H54 (cell line): Measurements from ENCODE around the gene ENHO.

Experiments used
- DNase-seq: peaks from one replicate; pipeline ENCODE4 v3.0.0; 2011; ENCODE audit warnings: low spot score, mixed read lengths; ENCODE audit not compliant: insufficient read length
- FAIRE-seq: peaks from 3 replicates; lab custom pipeline; 2011; peaks lifted over from hg19 to GRCh38; lab: Jason Lieb, UNC
- POLR2A ChIP-seq: IDR thresholded peaks from 2 replicates; pipeline ENCODE4 v1.6.1; 2011; ENCODE audit warnings: low read depth, mild to moderate bottlenecking, low read length

The ENHO gene

DNA sequence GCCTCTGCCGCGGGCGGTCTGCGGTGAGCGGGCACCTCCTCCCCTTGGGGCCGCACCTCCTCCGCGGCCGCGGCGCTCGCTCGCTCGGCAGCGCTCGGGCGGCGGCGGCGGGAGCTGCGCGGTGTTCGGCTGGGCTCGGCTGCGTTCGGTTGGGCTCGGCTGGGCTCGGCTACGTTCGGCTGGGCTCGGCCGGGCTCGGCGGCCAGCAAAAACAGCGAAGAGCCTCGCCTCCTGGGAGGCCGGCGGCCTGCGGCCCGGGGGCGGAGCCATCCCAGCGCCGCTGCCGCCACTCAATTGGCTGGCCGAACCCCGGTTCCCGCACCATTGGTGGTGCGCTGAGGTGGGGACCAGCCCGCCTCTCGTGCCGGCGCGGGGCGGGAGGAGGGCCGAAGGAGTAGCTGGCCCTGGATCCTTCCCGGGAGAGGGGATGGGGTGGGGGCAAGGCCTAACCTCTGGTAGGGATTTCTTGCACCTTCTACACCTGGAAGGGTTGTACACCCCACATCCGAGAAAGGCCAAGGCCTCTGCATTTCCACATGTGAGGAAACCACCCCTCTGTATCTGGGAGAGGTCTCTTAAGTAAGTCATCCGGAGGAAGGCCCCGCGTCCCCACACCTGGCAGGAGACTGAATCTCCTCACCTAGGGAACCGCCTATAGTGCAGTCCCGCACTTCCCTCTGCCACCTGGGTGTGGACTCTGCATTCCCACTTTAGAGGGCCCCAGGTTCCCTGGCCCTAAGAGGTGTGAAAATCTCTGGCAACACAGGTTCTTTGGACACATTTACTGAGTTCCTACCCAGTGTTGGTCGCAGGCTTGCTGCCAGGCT, at the start of gene ENHO:
Gene ENHO, minus strand, starts transcription at position 20 of the 827 bp plus-strand sequence. CDS start 1,295 bp downstream, outside the sequence.
- DNase-seq (peak; percentile 89), FAIRE-seq (no peak)
- no peak for TF ChIP-seq POLR2A

DNA sequence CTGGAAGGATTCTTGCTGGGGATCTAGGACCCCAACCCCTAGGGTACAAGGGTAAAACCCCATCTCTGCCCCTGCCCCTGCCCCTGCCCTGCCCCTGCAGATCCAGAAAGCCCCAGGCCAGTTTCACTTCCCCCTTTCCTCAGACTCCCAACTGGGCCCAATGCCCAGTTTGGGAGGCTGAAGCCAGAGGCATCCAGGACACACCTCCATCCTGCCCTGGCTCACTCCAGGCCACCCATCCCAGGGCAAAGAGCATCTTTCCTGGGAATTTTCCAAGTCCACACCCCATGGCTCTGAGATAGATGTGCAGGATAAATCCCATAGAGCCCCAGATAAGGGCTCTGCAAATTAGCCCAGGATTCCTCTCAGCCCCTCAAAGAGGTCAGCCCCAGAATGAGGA, 49.3 kb upstream of the ENHO start:
- DNase-seq: no peak
- FAIRE-seq: no peak
- TF ChIP-seq POLR2A: no peak

DNA sequence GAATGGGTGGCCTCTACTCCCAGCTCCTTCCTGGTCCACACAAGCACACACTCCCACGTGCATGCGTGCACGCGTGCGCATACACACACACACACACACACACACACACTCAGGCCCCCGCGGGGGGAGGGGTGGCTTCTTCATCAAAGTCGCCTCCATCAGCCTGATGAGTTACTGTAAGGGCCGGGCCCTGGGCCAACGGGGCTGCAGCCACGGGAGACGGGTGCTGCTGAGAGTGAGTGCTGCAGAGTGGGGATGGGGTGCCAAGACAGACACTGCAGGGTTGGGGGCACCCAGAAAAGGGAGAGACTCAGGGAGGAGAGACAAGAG, 48.7 kb upstream of the ENHO start:
- no peak for TF ChIP-seq POLR2A
- FAIRE-seq (no peak), DNase-seq (no peak)

GRCh38 chr9:34570809-34571480, 48.2 kb upstream of the ENHO start:
- FAIRE-seq (no peak), DNase-seq (no peak)
- TF ChIP-seq POLR2A: no peak

DNA sequence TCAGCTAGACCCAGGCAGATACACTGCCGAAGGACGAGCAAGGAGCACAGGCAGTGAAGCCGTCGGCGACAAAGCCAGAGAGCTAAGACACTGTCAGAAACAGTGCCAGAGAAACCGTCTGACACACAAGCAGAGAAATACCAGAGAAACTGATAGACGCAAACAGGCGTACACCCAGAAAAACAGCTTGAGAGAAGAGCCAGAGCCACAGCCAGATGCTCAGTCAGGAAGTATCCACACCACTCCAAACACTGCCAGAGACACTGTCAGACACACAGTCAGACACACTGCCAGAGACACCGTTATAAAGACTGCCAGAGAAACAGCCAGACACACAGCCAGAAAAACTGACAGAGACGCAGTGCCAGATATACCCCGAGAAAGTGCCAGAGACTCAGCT, 47.6 kb upstream of the ENHO start:
- FAIRE-seq: no peak
- TF ChIP-seq POLR2A: no peak
- DNase-seq: no peak

DNA sequence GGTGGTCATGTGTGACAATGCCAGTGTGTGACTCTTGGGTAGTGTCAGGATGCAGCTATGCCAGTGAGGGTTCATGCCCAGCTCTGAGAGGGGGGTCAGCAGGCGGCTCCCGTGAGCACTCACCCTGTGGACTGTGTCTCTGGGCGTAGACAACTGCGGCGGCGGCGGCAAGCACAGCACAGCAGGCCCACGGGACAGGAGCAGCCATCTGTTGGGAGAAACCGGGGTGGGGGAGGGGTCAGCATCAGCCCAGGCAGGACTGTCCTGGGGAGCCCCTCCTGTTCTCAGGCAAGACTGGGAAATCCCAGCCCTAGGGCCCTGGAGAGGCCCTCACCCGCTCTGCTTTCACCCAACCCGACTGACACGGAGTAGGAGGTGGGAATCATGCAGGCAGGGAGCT, 46.0 kb upstream of the ENHO start:
- TF ChIP-seq POLR2A: no peak
- DNase-seq (no peak), FAIRE-seq (no peak)

DNA sequence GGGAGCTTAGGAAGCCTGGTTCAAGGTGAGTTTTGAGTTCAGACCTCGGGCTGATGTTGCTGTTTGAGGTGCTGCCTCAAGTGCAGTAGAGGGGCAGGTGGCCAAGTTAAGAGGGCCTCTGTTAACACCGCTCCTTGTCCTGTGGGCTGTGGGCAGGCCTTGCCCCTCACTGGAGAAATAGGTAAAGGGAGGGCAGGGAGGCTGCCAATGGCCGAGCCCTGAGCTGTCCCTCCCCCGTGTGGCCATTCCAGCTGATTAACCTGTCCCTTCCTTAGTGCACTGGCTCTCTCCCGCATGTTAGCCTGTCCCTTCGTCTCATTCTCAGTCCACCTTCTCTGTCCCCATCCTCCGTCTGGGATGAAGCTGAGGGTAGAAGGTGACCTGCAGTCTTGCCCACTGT, 45.3 kb upstream of the ENHO start:
- FAIRE-seq (no peak), DNase-seq (no peak)
- no peak for TF ChIP-seq POLR2A

DNA sequence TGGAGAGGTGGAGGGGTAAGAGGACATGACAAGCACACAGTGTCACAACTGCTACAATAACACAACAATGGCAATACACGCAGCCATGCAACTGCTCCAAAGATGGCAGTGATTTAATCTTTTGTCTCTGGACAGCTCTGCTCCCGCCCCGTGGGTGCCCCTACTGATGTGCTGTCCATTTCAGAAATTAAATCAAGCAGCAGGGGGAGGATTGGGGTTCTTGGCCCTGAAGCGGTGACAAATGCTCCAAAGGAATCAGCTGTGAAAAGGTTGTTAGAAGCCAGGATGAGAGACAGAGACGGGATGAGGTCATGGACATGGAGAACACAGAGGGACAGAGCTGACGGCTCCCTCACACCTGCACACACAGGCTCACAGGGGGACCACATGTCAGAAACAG, 44.2 kb upstream of the ENHO start:
- FAIRE-seq: no peak
- no peak for DNase-seq
- TF ChIP-seq POLR2A: no peak

- TF ChIP-seq POLR2A: no peak
- FAIRE-seq (no peak), DNase-seq (no peak)
These were observed 43.5 kb upstream of the ENHO start for GRCh38 chr9:34566322-34566721.

- no peak for TF ChIP-seq POLR2A
- FAIRE-seq (no peak), DNase-seq (no peak)
These were observed 43.1 kb upstream of the ENHO start for GRCh38 chr9:34565856-34566255.

DNA sequence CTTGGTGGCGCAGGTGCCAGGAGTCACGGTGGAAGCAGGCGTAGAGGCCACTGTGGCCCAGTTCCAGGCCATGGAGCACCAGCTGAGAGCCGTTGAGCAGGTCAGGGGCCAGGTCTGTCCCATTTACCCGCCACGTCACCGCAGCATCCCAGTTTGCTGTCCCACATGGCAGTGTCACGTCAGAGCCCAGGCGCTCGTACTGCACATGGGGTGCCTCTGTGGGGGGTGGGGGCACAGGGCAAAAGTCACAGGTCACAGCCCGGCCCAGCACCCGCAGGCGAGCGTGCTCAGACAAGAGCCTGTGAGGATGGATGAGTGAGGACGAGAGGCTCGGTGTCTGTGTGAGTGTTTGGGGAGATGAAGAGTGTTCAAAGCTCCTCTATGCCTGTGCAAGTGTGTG, 41.8 kb upstream of the ENHO start:
- no peak for TF ChIP-seq POLR2A
- FAIRE-seq (no peak), DNase-seq (no peak)

GRCh38 chr9:34563262-34563661, 40.5 kb upstream of the ENHO start:
- DNase-seq (no peak), FAIRE-seq (no peak)
- no peak for TF ChIP-seq POLR2A

GRCh38 chr9:34562135-34562745, 39.5 kb upstream of the ENHO start:
- DNase-seq (no peak), FAIRE-seq (no peak)
- no peak for TF ChIP-seq POLR2A

DNA sequence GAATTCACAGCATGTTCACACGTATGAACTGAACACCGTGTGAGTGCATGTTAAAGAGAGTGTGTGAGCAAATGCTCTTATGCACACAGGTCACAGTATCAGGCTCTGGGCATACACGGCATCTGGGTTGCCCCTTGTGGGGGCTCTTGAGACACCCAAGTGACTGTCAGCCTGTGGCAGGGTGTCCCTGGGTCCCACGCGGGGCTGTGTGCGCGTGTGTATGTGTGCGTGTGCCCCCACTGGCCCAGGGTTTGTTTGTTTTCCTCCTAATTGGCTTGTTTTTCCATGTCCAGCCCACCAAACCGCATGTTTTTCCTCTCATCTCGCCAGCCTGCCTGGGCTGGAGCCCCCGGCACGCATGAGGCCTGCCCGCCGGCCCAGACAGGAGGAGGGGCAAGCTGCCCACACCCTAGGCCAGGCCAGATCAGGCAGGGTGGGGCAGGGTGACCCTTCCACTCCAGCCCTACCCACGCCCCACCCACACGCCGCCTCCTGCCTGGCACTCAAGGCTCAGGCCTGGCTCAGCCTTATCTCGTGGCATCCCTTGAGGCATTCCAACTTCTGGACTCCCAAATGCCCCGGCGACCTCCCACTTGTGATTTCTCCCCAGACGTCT, 37.9 kb upstream of the ENHO start:
- FAIRE-seq: no peak
- no peak for TF ChIP-seq POLR2A

More for the DNA sequence above, 37.9 kb upstream of the ENHO start:
- no peak for DNase-seq
